MM.1S (cell line): ENCODE measurements around the gene GP1BA.

Experiments used
- DNase-seq: peaks from one replicate; pipeline ENCODE4 v3.0.0-alpha.2; 2015
- H2AFZ ChIP-seq: fragments of 300-600 bp; sonication (generic); 2 replicates; pipeline ENCODE4 v1.6.0; 2016; ENCODE audit warnings: antibody characterized with exemption, low read length
- H3F3A ChIP-seq: fragments of 300-600 bp; sonication (generic); 2 replicates; pipeline ENCODE4 v1.6.1; 2016; ENCODE audit warnings: mild to moderate bottlenecking, antibody characterized with exemption, low read length, moderate library complexity, mixed read lengths; ENCODE audit not compliant: insufficient read depth
- H3K27ac ChIP-seq: fragments of 300-600 bp; sonication (generic); 2 replicates; pipeline ENCODE4 v1.5.1; 2016; ENCODE audit warnings: mild to moderate bottlenecking, low read length
- H3K27me3 ChIP-seq: fragments of 300-600 bp; sonication (generic); replicated peaks from 2 replicates; pipeline ENCODE4 v1.6.0; 2016; ENCODE audit warnings: low read length; ENCODE audit not compliant: insufficient read depth
- H3K36me3 ChIP-seq: fragments of 300-600 bp; sonication (generic); replicated peaks from 2 replicates; pipeline ENCODE4 v1.6.1; 2016; ENCODE audit warnings: mild to moderate bottlenecking, low read length, mixed read lengths; ENCODE audit not compliant: insufficient read depth
- H3K4me1 ChIP-seq: fragments of 300-600 bp; sonication (generic); 2 replicates; pipeline ENCODE4 v1.6.1; 2016; ENCODE audit warnings: low read length, mixed read lengths
- H3K4me2 ChIP-seq: fragments of 300-600 bp; sonication (generic); 2 replicates; pipeline ENCODE4 v1.6.0; 2016; ENCODE audit warnings: low read depth, low read length
- H3K4me3 ChIP-seq: fragments of 300-600 bp; sonication (generic); 2 replicates; pipeline ENCODE4 v1.5.1; 2016; ENCODE audit warnings: low read length, mixed read lengths
- H3K79me2 ChIP-seq: fragments of 300-600 bp; sonication (generic); 2 replicates; pipeline ENCODE4 v1.6.1; 2016; ENCODE audit warnings: mixed run types, low read length, mixed read lengths
- H3K9ac ChIP-seq: fragments of 300-600 bp; sonication (generic); 2 replicates; pipeline ENCODE4 v1.6.1; 2016; ENCODE audit warnings: low read length, mixed read lengths
- H3K9me2 ChIP-seq: fragments of 300-600 bp; sonication (generic); replicated peaks from 2 replicates; pipeline ENCODE4 v1.6.1; 2016; ENCODE audit warnings: mild to moderate bottlenecking, low read length, mixed read lengths; ENCODE audit not compliant: insufficient read depth
- H3K9me3 ChIP-seq: fragments of 300-600 bp; sonication (generic); replicated peaks from 2 replicates; pipeline ENCODE4 v1.6.1; 2016; ENCODE audit warnings: mild to moderate bottlenecking, low read length, mixed read lengths; ENCODE audit not compliant: insufficient read depth
- H4K20me1 ChIP-seq: fragments of 300-600 bp; sonication (generic); 2 replicates; pipeline ENCODE4 v1.6.1; 2016; ENCODE audit warnings: mild to moderate bottlenecking, low read length, moderate library complexity, mixed read lengths; ENCODE audit not compliant: insufficient read depth
- CTCF ChIP-seq: fragments of 300-600 bp; sonication (generic); IDR thresholded peaks from 2 replicates; pipeline ENCODE4 v1.5.1; 2016; ENCODE audit warnings: antibody characterized with exemption, low read length, mixed read lengths
- EZH2 ChIP-seq: fragments of 300-600 bp; sonication (generic); optimal IDR thresholded peaks from 2 replicates; pipeline ENCODE3; 2017; ENCODE audit warnings: low read depth, mild to moderate bottlenecking, antibody characterized with exemption, low read length, mixed read lengths
- EZH2phosphoT487 ChIP-seq: fragments of 300-600 bp; sonication (generic); IDR thresholded peaks from 2 replicates; pipeline ENCODE4 v1.6.1; 2018; ENCODE audit warnings: antibody characterized with exemption, low read length

The GP1BA gene

GRCh38 chr17:4944554-4945175, 12.6 kb downstream of the GP1BA start:
- Histone ChIP-seq H3K9ac (no peak overlapping the region; the same call in 1 of the 2 replicates), H3K4me1 (peaks cover 35% of the 10 kb centered on the region), H2AFZ (no peak overlapping the region), H3K36me3 (no peaks in the 10 kb centered on the region), H3K27me3 (no peaks in the 10 kb centered on the region), H3K9me3 (no peaks in the 10 kb centered on the region), H3K4me3 (no peak overlapping the region), H3K4me2 (peak overlapping the region; percentile 95; the same call in 1 of the 2 replicates), H3F3A (peaks cover 80% of the 10 kb centered on the region), H3K79me2 (peaks cover 81% of the 10 kb centered on the region), H4K20me1 (peaks cover 28% of the 10 kb centered on the region), H3K27ac (peak overlapping the region; percentile 55; the same call in 1 of the 2 replicates), H3K9me2 (no peaks in the 10 kb centered on the region)
- TF ChIP-seq EZH2 = no peak
- no peak for TF ChIP-seq CTCF
- no peak for TF ChIP-seq EZH2phosphoT487
- DNase-seq = no peak

- Histone ChIP-seq H3K36me3 (no peaks in the 10 kb centered on the region), H3K79me2 (peaks cover 83% of the 10 kb centered on the region), H3K4me2 (peak overlapping the region; percentile 95), H3K27ac (peak overlapping the region; percentile 55; the same call in 1 of the 2 replicates), H4K20me1 (peaks cover 28% of the 10 kb centered on the region), H3K9ac (no peak overlapping the region; the same call in 1 of the 2 replicates), H3K9me3 (no peaks in the 10 kb centered on the region), H3K4me3 (no peak overlapping the region), H2AFZ (no peak overlapping the region), H3K9me2 (no peaks in the 10 kb centered on the region), H3K27me3 (no peaks in the 10 kb centered on the region), H3K4me1 (peaks cover 35% of the 10 kb centered on the region), H3F3A (peaks cover 81% of the 10 kb centered on the region)
- TF ChIP-seq EZH2phosphoT487 (no peak), CTCF (no peak), EZH2 (no peak)
- peak; percentile 61 for DNase-seq
Measured at GRCh38 chr17:4945176-4945943, 13.3 kb downstream of the GP1BA start.

- Histone ChIP-seq H3K9ac (peak overlapping the region; percentile 99; the same call in 1 of the 2 replicates), H3F3A (peaks cover 78% of the 10 kb centered on the region), H3K9me2 (no peaks in the 10 kb centered on the region), H3K36me3 (no peaks in the 10 kb centered on the region), H3K9me3 (no peaks in the 10 kb centered on the region), H3K4me3 (peak overlapping the region; percentile 99), H3K4me1 (peaks cover 41% of the 10 kb centered on the region), H3K27me3 (no peaks in the 10 kb centered on the region), H3K27ac (peak overlapping the region; percentile 55; the same call in 1 of the 2 replicates), H2AFZ (no peak overlapping the region), H3K4me2 (peak overlapping the region; percentile 95), H4K20me1 (peaks cover 28% of the 10 kb centered on the region), H3K79me2 (peaks cover 80% of the 10 kb centered on the region)
- TF ChIP-seq CTCF (no peak), EZH2 (no peak), EZH2phosphoT487 (no peak)
- no peak for DNase-seq
Measured at GRCh38 chr17:4945944-4946280, 13.8 kb downstream of the GP1BA start.
